HEK293 (cell line): ENCODE results near the gene ANKUB1.
"Not testable (repeated sequence)": the region's sequence is repeated elsewhere in the genome, so short reads cannot be mapped to it uniquely, and the experiment has no call there.

Experiments used
- CTCF ChIA-PET: fragments of 350-600 bp; formaldehyde crosslinking; extraction: SDS; loops from one replicate; lab custom pipeline; 2021; ENCODE audit warnings: antibody characterized with exemption; lab: Yijun Ruan, JAX
- POLR2A ChIA-PET: fragments of 300-600 bp; formaldehyde crosslinking; extraction: SDS; loops from one replicate; lab custom pipeline; 2020; ENCODE audit warnings: antibody characterized with exemption, inconsistent platforms; lab: Yijun Ruan, JAX
- H3K27ac ChIP-seq: fragments of 200-500 bp; sonication (Bioruptor generic); 2 replicates; pipeline ENCODE4 v1.5.1; 2014; ENCODE audit warnings: low read depth, low read length, control low read depth, inconsistent platforms; ENCODE audit errors: extremely low read depth
- H3K36me3 ChIP-seq, 2 experiments: fragments of 200-500 bp in 1 of 2; sonication (Bioruptor generic) in 1 of 2; 1 replicate in 1 of 2; 2 replicates in 1 of 2; pipeline ENCODE4 v1.5.1; 2014 to 2017; ENCODE audit warnings: inconsistent platforms in 2 of 2, low read length in 2 of 2; ENCODE audit not compliant: control insufficient read depth in 2 of 2, insufficient read depth in 1 of 2
- H3K4me1 ChIP-seq: fragments of 200-500 bp; sonication (Bioruptor generic); 2 replicates; pipeline ENCODE4 v1.5.1; 2014; ENCODE audit warnings: mild to moderate bottlenecking, low read length, inconsistent platforms; ENCODE audit not compliant: control insufficient read depth, insufficient read depth
- H3K4me3 ChIP-seq: 2 replicates; pipeline ENCODE4 v1.5.1; 2011; ENCODE audit warnings: low read depth, mild to moderate bottlenecking, control low read depth, low read length, moderate library complexity
- H3K9me3 ChIP-seq: fragments of 200-500 bp; sonication (Bioruptor generic); 2 replicates; pipeline ENCODE4 v1.5.1; 2014; ENCODE audit warnings: low read depth, low read length, inconsistent platforms; ENCODE audit not compliant: control insufficient read depth, insufficient read depth
- HOXD13 ChIP-seq: sonication (generic); formaldehyde crosslinking; IDR thresholded peaks from 2 replicates; pipeline ENCODE4 v1.8.0; 2022; ENCODE audit warnings: missing genetic modification reagents, borderline replicate concordance
- KLF1 ChIP-seq: fragments of 450-650 bp; formaldehyde crosslinking; IDR thresholded peaks from 2 replicates; pipeline ENCODE4 v1.5.1; 2016; ENCODE audit warnings: missing biosample characterization, missing genetic modification characterization
- KLF7 ChIP-seq: fragments of 450-650 bp; formaldehyde crosslinking; IDR thresholded peaks from 2 replicates; pipeline ENCODE4 v1.5.1; 2016; ENCODE audit warnings: missing biosample characterization, missing genetic modification characterization, borderline replicate concordance
- PRDM10 ChIP-seq: fragments of 450-650 bp; formaldehyde crosslinking; IDR thresholded peaks from 2 replicates; pipeline ENCODE4 v1.5.1; 2016; ENCODE audit warnings: missing biosample characterization, missing genetic modification characterization
- REST ChIP-seq: fragments of 450-650 bp; formaldehyde crosslinking; IDR thresholded peaks from 2 replicates; pipeline ENCODE4 v1.5.1; 2016; ENCODE audit warnings: missing biosample characterization, missing genetic modification characterization
- ZNF221 ChIP-seq: fragments of 450-650 bp; formaldehyde crosslinking; IDR thresholded peaks from 2 replicates; pipeline ENCODE4 v1.5.1; 2017; ENCODE audit warnings: missing biosample characterization, missing genetic modification characterization, borderline replicate concordance
- ZNF223 ChIP-seq: fragments of 450-650 bp; formaldehyde crosslinking; IDR thresholded peaks from 2 replicates; pipeline ENCODE4 v1.5.1; 2016; ENCODE audit warnings: missing biosample characterization, missing genetic modification characterization
- ZNF394 ChIP-seq: fragments of 450-650 bp; formaldehyde crosslinking; IDR thresholded peaks from 2 replicates; pipeline ENCODE4 v1.5.1; 2016; ENCODE audit warnings: missing biosample characterization, missing genetic modification characterization, mild to moderate bottlenecking, moderate library complexity, borderline replicate concordance
- ZNF48 ChIP-seq: fragments of 450-650 bp; formaldehyde crosslinking; IDR thresholded peaks from 2 replicates; pipeline ENCODE4 v1.5.1; 2016; ENCODE audit warnings: missing biosample characterization, missing genetic modification characterization
- ZNF548 ChIP-seq: fragments of 450-650 bp; formaldehyde crosslinking; IDR thresholded peaks from 2 replicates; pipeline ENCODE4 v1.5.1; 2016; ENCODE audit warnings: missing biosample characterization, missing genetic modification characterization
- ZNF585B ChIP-seq: fragments of 450-650 bp; formaldehyde crosslinking; IDR thresholded peaks from 2 replicates; pipeline ENCODE4 v1.5.1; 2016; ENCODE audit warnings: missing biosample characterization, missing genetic modification characterization
- ZNF623 ChIP-seq: fragments of 450-650 bp; formaldehyde crosslinking; IDR thresholded peaks from 2 replicates; pipeline ENCODE4 v1.5.1; 2016; ENCODE audit warnings: missing biosample characterization, missing genetic modification characterization
- ZNF624 ChIP-seq: fragments of 450-650 bp; formaldehyde crosslinking; IDR thresholded peaks from 2 replicates; pipeline ENCODE4 v1.5.1; 2017; ENCODE audit warnings: missing biosample characterization, missing genetic modification characterization

ANKUB1 gene

GRCh38 chr3:149838491-149838890, 46.1 kb upstream of the ANKUB1 start:
- H3K9me3 ChIP-seq, CTCF ChIA-PET, H3K4me1 ChIP-seq, H3K36me3 ChIP-seq, H3K27ac ChIP-seq, H3K4me3 ChIP-seq: not testable (repeated sequence)
- TF ChIP-seq ZNF585B (tag by site-specific recombination) = peak; percentile 91
- TF ChIP-seq, all 188 proteins: peak for 1; not testable (repeated sequence) for 187
- POLR2A ChIA-PET = not testable (repeated sequence)

DNA sequence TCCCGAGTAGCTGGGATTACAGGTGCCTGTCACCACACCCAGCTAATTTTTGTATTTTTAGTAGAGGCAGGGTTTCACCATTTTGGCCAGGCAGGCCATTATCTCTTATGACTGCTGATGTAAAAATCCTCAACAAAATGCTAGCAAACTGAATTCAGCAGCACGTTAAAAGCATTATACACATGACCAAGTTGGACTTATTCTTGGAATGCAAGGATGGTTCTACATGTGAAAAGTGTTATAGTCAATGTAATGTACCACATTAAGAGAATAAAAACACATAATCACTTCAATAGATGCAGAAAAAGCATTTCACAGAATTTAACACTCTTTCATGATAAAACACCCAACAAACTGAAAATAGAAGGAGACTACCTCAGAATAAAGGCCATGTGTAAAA, 40.9 kb upstream of the ANKUB1 start:
- POLR2A ChIA-PET = no interaction called here
- Histone ChIP-seq H3K4me3 (no peak overlapping the region), H3K4me1 (no peaks in the 10 kb centered on the region), H3K9me3 (no peaks in the 10 kb centered on the region), H3K36me3 (no peaks in the 10 kb centered on the region), H3K27ac (no peak overlapping the region)
- TF ChIP-seq ZNF394 (tag by site-specific recombination) (no peak), ZNF624 (tag by site-specific recombination) (no peak)
- CTCF ChIA-PET = interaction anchor here (0.7 kb wide), 1 partner anchor 713 kb away, joined by 3 read pairs; no protein-coding TSS in a partner anchor

GRCh38 chr3:149832086-149832485, 39.7 kb upstream of the ANKUB1 start:
- no peak overlapping the region for H3K4me3 ChIP-seq
- no peak overlapping the region for H3K27ac ChIP-seq
- TF ChIP-seq ZNF48 (tag by site-specific recombination) (no peak), ZNF223 (tag by site-specific recombination) (no peak), REST (no peak), KLF1 (tag by site-specific recombination) (no peak), HOXD13 (CRISPR knock-in tag) (no peak), ZNF623 (tag by site-specific recombination) (no peak), KLF7 (tag by site-specific recombination) (no peak), ZNF221 (no peak), PRDM10 (tag by site-specific recombination) (no peak), ZNF548 (tag by site-specific recombination) (no peak)
- no peaks in the 10 kb centered on the region for H3K36me3 ChIP-seq
- H3K4me1 ChIP-seq = no peaks in the 10 kb centered on the region
- no peaks in the 10 kb centered on the region for H3K9me3 ChIP-seq
- CTCF ChIA-PET = no interaction called here
- POLR2A ChIA-PET = no interaction called here
